DMS153 (cell line): ENCODE results near the gene HTT.

ENCODE experiments used
- DNase-seq: peaks from one replicate; lab custom pipeline; 2025; lab: John Stamatoyannopoulos, UW

HTT gene

DNA sequence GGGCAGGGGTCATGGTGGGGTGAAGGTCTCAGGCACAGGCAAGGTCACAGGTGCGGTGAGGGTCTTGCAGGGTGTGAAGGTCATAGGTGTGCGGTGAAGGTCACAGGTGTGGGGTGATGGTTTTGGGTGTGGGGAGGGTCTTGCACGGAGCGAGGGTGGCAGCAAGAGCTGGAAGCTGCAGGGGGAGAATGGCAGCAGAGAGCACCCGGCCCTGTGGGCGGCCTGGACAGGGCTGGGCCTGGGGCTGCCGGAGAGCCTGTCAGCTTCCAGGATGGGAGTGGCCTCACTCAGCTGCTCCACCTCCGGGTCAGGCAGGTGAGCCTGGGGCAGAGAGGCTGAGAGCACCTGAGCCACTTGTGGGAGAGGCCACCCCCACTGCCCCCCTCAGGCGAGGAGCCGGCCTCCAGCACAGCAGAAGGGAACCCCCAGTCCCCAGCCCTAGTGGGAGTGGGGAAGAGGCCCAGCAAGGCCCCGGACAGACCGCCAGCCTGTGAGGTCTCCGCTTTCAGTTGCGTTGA, 176.0 kb downstream of the HTT start:
- DNase-seq, result peak; percentile 44

DNA sequence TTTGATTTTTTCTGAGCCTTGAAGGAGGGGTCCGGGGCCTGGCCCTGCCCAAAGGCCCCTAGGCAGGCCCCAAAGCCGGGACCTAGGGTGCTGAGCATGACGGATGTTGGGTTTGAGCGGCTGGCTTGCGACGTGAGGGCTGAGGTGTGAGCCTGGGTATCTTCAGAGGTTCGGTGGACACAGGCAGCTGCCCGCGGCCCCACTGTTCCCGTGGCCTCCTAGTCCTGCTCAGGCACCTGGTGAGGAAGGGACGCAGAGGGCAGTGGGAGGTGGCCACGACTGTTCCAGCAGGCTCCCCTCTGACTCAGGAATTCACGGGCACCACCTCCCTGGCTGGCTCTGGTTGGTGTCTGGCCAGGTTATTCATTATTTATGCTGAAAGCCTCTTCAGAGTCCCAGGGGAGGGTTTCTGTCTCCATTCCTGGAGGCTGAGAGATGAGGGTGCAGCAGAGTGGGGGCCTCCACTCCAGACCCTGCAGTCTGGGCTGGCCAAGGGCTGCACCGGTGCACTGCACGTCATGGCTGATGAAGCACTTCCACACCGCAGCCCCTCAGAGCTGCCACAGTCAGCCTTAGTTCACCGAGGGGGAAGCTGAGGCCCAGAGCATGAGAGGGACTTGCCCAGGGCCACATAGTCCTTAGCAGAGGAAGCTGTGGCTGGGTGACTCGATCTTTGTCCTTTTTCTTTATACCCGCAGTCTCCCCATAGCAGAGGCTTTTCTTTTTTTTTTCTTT, 176.6 kb downstream of the HTT start:
- DNase-seq, result peak; percentile 51

DNA sequence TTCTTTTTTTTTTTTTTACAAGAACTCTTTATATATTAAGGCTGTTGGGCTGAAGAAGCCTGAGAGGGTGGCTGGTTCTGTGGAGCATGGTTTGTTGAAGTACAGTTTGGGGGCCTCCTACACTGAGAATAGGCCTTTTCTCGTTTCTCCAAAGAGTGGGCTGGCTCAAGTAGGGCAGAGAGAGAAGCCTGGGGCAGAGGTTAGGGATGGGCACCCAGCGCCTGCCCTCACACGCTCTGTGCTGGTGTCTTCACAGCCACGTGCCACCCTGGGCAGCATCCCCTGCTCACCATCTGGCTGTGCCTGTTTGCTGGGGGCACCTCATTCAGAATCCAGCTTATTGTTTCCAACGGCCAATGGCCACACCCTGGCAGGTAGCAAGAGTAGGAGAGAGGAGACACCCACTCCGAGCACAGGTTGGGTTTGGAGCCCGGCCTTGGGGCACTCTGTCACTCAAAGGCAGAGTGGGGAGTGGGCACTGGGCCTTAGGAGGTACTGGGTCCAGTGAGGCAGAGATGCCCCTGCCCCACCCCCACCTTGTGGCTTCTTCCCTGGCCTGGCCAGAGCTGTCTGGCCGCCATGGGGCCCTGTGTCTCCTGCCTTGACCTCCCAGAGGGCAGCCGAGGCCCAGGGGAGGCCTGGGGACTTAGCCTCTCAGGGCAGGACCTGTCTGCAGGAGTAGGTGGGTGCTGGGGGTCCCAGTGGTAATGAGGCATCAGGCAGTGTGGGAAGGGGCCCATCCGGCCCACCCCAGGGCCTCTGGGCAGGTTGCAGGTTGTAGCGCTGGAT, 177.4 kb downstream of the HTT start:
- no peak for DNase-seq

DNA sequence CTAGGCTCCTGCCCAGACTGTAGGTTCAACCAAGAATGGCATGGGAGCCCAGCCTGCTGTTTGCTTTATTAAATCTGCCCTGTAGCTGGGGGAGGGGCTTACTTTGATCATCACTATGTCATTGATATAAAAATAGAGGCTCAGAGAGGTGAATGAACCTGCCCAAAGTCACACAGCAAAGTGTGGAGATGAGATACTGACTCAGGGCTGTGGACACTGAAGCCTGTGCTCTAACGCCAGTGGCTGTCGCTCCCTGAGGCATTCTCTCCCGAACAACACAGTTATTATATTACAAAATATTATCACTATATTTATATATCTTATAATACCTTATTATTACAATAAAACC, 178.0 kb downstream of the HTT start:
- no peak for DNase-seq

DNA sequence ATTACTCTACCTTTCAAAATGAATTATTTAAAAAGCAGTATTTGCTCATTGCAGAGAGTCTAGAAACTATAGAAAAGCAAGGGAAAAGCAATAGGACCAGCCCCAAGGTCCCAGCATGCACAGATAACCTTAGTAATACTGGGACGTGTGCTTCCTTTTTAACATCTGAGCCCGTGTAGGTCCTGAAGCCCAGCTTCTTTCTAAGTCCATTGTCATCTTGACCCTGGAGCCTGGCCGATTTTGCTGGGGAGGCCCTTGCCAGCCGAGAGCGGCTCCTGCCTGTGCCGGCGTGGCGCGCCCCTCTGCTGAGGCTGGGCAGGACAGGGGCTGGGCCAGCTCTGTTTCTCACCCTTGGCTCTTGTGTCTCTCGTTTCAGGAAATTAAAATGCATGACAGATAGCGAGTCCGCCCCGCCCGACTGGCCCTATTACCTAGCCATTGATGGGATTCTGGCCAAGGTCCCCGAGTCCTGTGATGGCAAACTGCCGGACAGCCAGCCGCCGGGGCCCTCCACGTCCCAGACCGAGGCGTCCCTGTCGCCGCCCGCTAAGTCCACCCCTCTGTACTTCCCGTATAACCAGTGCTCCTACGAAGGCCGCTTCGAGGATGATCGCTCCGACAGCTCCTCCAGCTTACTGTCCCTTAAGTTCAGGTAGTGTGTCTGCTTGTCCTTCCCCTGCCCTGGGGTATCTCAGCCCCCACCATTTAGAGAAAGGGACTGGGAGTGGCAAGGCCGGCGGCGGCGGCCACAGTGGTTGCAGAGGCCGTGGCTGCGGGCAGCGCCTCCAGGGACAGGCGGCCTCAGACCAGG, 178.6 kb downstream of the HTT start:
- DNase-seq, result no peak

DNA sequence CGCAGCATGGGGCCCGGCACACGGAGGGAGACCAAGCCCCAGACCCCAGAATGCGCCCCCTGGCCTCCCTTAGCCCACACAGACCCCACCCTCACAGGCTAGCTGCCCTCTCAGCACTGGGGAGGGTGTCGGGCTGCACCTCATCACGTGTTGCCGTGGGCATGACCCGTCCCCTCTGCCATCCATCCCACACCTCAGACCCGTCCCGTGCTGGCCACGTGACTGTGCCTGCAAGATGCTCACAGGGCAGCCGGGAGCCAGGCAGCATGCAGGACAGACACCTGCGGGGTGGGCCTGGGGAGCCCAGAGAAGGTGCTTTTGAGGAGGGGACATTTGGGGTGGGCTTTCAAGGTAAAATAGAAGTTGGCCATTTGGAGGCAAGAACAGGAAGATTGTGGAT, 179.3 kb downstream of the HTT start:
- no peak for DNase-seq

DNA sequence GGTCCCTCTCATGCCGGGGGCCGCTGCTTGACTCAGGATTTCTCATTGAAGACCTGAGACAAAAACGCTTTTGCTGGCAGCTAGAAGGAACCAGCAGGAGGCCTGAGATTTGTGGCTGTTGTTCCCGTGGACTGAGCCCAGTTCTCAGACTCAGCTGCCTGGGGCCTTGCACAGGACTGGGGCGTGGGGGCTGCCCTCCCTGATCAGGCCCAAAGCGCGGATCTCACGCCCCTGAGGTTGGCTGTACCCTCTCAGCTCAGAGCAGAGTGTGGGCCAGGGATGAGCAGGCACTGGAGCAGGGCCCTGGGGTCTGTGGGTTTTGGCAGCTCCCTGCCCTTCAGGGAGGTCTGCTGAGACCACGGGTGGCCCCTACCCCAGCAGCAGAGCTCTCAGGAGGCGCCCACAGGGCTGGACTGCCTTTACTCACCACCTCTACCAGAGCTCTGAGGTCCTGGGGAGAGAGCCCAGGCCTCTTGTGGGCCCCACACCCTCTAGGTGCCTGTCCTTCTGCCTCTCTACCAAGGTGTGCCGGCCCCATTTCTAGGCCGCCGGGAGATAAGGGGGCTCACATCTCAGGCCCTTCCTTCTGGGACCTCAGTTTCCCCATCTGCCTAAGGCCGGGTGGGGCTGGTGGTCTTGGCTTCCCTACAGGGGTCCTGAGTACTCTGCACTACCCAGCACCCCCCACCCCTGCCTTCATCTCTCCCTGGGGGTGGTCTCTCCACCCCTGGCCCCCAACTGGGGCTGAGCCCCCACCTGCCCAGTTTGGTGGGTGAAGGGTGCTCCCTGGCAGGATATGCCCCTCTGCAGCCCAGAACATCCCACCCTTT, 180.0 kb downstream of the HTT start:
- no peak for DNase-seq

DNA sequence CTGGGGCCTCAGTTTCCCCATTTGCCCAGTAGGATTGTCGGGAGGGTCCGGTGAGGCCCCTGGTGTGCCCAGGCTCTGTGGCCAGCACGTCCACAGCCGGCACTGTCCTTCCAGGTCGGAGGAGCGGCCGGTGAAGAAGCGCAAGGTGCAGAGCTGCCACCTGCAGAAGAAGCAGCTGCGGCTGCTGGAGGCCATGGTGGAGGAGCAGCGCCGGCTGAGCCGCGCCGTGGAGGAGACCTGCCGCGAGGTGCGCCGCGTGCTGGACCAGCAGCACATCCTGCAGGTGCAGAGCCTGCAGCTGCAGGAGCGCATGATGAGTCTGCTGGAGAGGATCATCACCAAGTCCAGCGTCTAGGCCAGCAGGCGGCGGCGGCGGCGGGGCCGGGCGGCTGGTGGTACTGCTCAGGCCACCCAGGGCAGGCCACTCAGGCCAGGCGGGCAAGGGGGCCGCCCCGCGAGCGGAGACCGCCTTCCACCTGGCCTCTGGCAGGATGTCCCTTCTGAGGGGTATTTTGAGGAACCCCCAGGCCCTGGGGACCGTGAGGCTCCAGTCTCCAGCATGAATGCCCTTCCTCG, 181.2 kb downstream of the HTT start:
- no peak for DNase-seq

DNA sequence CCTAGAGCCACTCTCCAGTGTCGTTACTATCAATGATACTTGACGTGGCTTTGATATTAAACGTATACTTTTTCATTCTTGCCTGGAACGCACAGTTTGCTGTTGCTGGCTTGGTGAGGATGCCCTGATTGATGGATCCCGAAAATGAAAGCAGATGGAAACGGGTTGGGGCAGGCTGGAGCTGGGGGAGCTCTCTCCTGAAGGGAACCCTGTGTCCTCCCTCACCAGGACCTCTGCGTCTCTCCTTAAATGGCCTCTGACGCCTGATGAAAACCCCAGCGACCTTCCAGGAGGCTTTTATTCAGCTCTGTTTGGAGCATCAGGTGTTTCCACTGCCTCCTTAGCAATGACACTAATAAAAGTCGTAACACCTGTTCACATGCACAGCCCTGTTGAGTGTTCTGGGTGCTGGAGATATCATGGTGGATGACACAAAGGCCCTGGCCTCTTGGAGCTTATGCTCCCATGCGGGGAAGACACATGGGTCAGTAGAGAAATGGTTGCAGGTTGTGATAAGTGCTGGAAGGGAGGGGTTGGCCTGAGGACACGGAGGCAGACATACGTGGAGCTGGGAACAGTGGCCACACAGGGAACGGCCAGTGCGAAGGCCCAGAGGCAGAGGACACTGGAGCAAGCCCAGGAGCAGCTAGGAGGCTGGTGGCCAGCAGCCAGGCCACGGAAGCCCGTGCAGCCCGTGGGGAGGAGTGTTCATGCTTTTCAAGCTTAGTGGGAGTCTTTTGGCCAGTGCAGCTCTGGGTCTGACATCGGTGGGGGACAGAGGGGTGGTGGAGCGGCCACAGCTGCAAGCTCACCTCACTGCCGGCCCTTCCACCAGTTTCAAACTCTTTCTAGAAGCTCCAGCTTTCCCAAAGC, 182.0 kb downstream of the HTT start:
- no peak for DNase-seq

DNA sequence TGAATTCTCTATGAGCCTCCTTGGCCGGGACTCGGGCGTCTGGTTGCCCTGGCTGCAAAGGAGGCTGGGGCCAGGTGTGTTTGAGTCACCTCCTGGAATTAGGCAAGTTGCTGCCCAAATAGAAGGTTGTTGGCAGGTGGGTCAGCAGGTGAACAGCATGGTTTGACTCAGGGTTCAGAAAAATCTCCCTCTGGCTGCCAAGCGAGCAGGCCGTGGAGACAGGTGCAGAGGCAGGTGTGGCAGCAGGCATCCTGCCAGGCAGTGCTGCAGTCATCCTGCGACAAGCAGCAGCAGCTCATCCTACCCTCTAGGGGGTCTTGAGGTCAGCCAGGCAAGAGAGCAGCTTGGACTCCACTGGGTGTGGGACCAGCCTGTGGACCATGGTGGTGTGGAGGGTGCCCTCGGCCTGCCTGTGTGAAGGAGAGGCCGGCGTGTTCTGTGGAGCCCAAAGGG, 182.6 kb downstream of the HTT start:
- DNase-seq, result peak; percentile 52

DNA sequence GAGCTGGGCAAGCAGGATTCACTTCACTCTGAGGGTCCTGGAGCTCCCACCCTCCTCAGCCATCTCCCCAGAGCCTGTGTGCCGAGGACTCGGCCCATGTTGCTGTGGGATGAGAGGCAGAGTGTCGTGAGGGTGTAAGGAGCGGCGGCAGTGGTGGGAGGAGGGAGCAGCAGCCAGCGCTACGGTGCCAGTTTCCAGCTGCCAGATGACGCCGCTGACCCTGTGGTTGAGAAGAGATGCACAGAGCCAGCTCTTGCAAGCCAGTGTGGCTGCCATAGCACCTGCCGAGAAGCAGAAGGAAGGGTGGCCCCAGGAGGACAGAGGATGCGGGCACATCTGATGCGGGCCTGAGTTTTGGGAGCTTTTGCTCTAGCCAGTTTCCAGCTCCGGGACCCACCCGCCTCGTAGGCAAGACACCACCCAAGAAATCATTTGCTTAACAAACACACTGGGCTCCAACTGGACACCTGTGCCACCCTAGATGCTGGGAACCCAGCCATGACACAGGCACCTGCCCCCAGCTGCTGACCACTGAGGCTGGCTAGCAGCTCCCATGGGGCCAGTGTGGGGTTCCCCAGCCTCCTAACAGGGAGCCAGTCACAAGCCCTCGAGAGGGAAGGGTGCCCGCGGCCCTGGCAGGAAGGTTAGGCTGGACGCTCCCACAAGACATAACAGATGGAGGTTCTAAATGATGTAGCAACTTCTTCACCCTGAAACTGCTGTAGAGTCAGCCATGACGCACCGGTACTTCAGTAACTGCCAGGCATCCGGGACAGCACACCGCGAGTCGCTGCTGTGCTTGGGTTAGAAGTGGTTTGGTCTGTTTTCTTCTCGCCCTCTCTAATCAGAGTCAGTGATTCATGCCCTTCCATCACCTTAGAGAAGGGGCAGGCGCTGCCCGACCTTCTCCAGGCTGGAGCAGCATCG, 183.3 kb downstream of the HTT start:
- no peak for DNase-seq

DNA sequence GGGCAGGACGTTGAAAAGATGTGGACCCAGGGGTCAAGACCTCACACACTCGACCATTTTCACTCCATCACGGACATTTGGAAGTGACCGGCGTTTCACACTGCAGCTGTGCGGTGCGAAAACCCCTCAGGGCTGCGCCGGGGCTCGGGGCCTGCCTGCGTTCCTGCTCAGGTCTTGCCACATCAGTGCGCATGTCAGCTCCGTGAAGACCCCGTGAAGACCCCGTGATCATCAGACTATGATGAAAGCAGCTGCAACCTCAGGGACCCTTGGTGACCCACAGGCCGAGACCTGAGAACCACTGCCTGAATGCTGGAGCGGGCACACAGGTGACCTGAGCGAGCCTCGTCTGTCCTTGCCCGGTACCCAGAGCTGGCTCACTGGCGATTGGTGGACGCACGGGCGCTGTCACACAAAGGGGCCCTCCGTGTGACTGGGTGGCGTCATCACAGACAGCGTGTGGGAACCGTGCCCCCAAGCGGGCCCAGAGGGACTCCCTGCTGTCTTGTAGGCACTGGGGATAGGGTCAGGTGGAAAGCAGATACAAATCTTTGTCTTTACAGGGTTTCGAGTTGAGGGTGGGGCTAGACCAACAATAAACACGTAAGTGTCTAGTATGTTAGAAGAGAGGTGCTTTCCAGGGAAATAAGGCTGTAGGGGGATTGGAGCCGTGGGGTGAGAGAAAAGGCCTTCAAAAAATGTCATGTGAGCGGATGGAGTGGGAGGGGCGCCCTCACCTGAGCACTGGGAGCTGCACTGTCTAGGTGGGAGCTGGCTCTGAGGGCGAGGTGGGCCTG, 187.1 kb downstream of the HTT start:
- DNase-seq, result no peak

DNA sequence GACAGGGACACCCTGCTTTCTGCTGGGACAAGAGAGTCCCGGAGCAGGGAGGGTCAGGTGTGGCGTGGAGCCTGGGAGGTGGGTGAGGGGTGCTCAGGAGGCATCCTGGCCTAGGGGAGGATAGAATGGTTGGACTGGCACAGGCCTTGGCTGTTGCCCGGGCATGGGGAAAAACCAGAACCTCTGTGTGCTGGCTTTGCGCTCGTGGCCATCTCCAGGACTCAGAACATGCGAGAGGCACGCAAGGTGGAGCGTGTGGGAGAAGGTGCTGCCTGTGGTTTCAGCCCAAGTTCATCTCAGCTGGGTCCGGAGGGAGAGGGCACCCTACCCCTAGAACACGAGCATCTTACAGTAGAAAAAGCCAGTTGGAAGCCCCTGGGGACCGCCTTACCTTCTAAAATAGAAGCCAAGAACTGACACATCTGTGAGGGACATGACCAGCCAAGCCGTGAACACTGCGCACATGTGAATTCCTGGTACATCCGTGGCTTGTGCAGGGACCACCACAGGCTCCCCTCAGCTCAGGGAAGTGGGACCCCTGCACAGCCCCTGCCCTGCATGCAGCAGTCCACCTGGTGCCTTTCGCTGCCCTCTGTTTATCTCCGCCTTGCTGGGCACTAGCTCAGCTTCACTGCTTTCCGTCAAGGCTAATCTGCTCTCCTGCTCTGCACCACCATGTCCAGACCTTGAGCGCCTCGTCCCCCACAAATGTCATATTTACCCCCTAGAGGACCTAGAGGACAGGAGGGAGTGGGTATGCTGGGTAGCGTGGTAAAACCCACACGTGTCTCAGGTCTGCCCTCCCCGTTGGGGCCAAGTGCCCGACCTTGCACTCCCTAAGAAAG, 187.9 kb downstream of the HTT start:
- DNase-seq, result no peak

DNA sequence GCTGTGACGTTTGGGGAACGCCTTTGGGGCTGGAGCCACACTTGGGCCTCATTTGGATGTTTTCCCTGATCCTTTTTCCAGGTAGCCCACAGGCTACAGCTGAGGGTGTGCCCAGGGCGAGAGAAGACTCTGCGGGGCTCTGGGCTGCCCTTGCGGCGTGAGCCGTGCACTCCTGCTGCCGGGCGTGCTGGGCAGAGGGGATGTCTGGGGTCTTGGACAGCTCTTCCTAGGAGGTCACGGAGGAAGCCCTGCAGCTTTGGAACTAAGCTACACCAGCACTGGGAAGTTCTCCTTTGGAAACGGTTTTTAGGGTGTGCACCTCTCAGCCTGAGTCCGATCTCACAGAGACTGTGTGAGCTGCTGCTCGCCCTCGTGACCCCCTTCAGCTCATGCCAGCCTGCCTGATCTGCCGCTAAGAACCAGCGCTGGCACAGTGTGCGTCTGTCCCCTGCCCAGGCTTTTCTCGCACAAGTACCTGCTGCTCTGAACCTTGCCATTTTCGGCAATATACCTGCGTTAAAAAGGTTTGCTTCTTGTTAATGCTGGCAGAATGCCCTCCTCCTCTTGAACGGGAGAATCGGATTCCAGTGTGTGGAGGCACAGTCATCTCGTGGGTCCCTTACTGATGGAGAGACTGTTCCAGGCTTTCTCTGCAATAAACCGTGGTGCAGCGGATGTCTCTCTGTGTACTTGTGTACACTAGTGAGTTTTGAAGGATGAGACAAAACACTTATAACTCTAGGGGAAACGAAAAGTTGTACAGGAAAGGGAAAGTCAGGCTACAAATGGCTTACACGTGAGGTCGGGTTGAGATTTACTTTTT, 188.8 kb downstream of the HTT start:
- DNase-seq, result no peak

DNA sequence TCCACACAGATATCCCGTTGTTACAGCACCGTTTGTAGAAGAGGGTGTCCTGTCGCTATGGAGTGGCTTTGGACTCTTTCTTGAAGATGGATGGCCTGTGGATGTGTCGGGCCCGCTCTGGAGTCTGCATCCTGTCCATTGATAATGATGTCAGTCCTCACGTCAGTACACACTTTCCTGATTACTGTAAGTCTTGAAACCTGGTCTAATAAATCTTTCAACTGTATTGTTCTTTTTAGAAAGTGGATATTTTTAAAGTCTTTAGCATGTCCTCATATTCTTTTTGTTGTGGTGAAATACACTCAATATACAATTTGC, 189.4 kb downstream of the HTT start:
- no peak for DNase-seq

DNA sequence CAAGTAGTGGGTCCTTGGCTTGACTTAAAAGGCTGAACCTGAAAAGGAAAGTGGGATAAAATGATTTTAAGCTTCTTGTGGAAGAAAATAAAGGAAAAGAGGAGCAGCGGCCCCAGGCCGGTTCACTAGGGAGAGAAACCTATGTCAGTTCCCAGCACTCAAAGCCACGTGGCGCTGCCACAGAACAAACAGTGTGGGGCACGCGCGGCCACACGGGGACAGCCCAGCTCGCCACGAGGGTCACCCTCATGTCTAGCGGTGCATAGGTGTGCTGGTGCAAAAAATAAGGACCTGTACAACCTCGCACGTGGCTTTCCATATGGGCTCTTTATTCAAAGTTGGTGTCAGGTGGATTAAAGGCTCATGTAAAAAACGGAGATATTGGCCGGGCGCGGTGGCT, 191.6 kb downstream of the HTT start:
- no peak for DNase-seq
